ENCODE results near the gene OMA1.

The OMA1 gene

GRCh38 chr1:58580186-58580585 lies 33.7 kb upstream of the OMA1 start:
- no peak for TF ChIP-seq CTCF (IDR thresholded peaks at IDR 0.05; ENCODE audit: low read length)
- TF ChIP-seq EZH2 (IDR thresholded peaks at IDR 0.05; ENCODE audit: borderline replicate concordance, low read length): no peak
- no peak overlapping the region for H3K4me2 ChIP-seq (ENCODE audit: low read length)
- no peaks in the 10 kb centered on the region for H3K79me2 ChIP-seq (ENCODE audit: insufficient read depth, low read length)
- H3K4me1 ChIP-seq (ENCODE audit: insufficient read depth, low read length, severe bottlenecking): no peaks in the 10 kb centered on the region
- H3K27me3 ChIP-seq (ENCODE audit: insufficient read depth, low read length): no peaks in the 10 kb centered on the region
- no peak overlapping the region for H3K9ac ChIP-seq (ENCODE audit: low read length)
- H3K9me3 ChIP-seq (ENCODE audit: low read length): no peaks in the 10 kb centered on the region
- no peak overlapping the region for H3K4me3 ChIP-seq (ENCODE audit: low read depth, low read length, poor library complexity, severe bottlenecking)
- H4K20me1 ChIP-seq (ENCODE audit: insufficient read depth, low read length): no peaks in the 10 kb centered on the region
- H3K36me3 ChIP-seq (ENCODE audit: insufficient read depth, low read length): no peaks in the 10 kb centered on the region
- no peaks in the 10 kb centered on the region for H3K9me2 ChIP-seq (ENCODE audit: low read depth, low read length)
- no peak overlapping the region for H2AFZ ChIP-seq (ENCODE audit: low read length)
- H3K27ac ChIP-seq (ENCODE audit: low read depth, low read length, poor library complexity, severe bottlenecking): no peak overlapping the region
- H3F3A ChIP-seq (ENCODE audit: insufficient read depth, low read length): no peaks in the 10 kb centered on the region

GRCh38 chr1:58577654-58578030 lies 31.1 kb upstream of the OMA1 start:
- no peaks in the 10 kb centered on the region for H3K79me2 ChIP-seq (ENCODE audit: insufficient read depth, low read length)
- H3K4me1 ChIP-seq (ENCODE audit: insufficient read depth, low read length, severe bottlenecking): no peaks in the 10 kb centered on the region
- no peak overlapping the region for H3K27ac ChIP-seq (ENCODE audit: low read depth, low read length, poor library complexity, severe bottlenecking)
- H4K20me1 ChIP-seq (ENCODE audit: insufficient read depth, low read length): no peaks in the 10 kb centered on the region
- H3K9me2 ChIP-seq (ENCODE audit: low read depth, low read length): no peaks in the 10 kb centered on the region
- H3K36me3 ChIP-seq (ENCODE audit: insufficient read depth, low read length): no peaks in the 10 kb centered on the region
- TF ChIP-seq EZH2 (IDR thresholded peaks at IDR 0.05; ENCODE audit: borderline replicate concordance, low read length) (no peak), CTCF (IDR thresholded peaks at IDR 0.05; ENCODE audit: low read length) (no peak)
- H3K4me2 ChIP-seq (ENCODE audit: low read length): no peak overlapping the region
- H2AFZ ChIP-seq (ENCODE audit: low read length): no peak overlapping the region
- H3K27me3 ChIP-seq (ENCODE audit: insufficient read depth, low read length): no peaks in the 10 kb centered on the region
- no peak overlapping the region for H3K4me3 ChIP-seq (ENCODE audit: low read depth, low read length, poor library complexity, severe bottlenecking)
- H3K9me3 ChIP-seq (ENCODE audit: low read length): no peaks in the 10 kb centered on the region
- no peaks in the 10 kb centered on the region for H3F3A ChIP-seq (ENCODE audit: insufficient read depth, low read length)
- H3K9ac ChIP-seq (ENCODE audit: low read length): no peak overlapping the region

GRCh38 chr1:58576727-58577653 lies 30.5 kb upstream of the OMA1 start, which contains the start of gene TACSTD2:
Gene TACSTD2, minus strand, starts transcription at chr1:58577252. Its CDS starts 96 bp downstream, at chr1:58577156.
- H3K4me1 ChIP-seq (ENCODE audit: insufficient read depth, low read length, severe bottlenecking): no peaks in the 10 kb centered on the region
- no peaks in the 10 kb centered on the region for H3F3A ChIP-seq (ENCODE audit: insufficient read depth, low read length)
- no peaks in the 10 kb centered on the region for H3K9me2 ChIP-seq (ENCODE audit: low read depth, low read length)
- H2AFZ ChIP-seq (ENCODE audit: low read length): no peak within 1 kb of the TSS
- no peaks in the 10 kb centered on the region for H3K27me3 ChIP-seq (ENCODE audit: insufficient read depth, low read length)
- no peaks in the 10 kb centered on the region for H4K20me1 ChIP-seq (ENCODE audit: insufficient read depth, low read length)
- no peaks in the 10 kb centered on the region for H3K9me3 ChIP-seq (ENCODE audit: low read length)
- H3K4me3 ChIP-seq (ENCODE audit: low read depth, low read length, poor library complexity, severe bottlenecking): no peak within 1 kb of the TSS
- H3K4me2 ChIP-seq (ENCODE audit: low read length): no peak within 1 kb of the TSS
- H3K9ac ChIP-seq (ENCODE audit: low read length): no peak within 1 kb of the TSS
- no peak within 1 kb of the TSS for H3K27ac ChIP-seq (ENCODE audit: low read depth, low read length, poor library complexity, severe bottlenecking)
- H3K79me2 ChIP-seq (ENCODE audit: insufficient read depth, low read length): no peaks in the 10 kb centered on the region
- TF ChIP-seq EZH2 (IDR thresholded peaks at IDR 0.05; ENCODE audit: borderline replicate concordance, low read length): no peak
- TF ChIP-seq CTCF (IDR thresholded peaks at IDR 0.05; ENCODE audit: low read length): no peak
- H3K36me3 ChIP-seq (ENCODE audit: insufficient read depth, low read length): no peaks in the 10 kb centered on the region
